Left ventricle myocardium superior (tissue), 1 donor: ENCODE measurements around the gene FBXL13. TPM values are rescaled to one million over a fixed set of nuclear protein-coding genes. Genes with fewer than 3 reads are reported as not detected.
"Not testable (repeated sequence)": the region's sequence is repeated elsewhere in the genome, so short reads cannot be mapped to it uniquely, and the experiment has no call there.

Experiments used
- ATAC-seq: fragments of 200-7000 bp; cut with Tn5 transposase; one replicate; pipeline ENCODE4 v1.9.1; 2020; ENCODE audit warnings: mild to moderate bottlenecking, moderate library complexity
- DNase-seq: peaks from one replicate; pipeline ENCODE4 v3.0.0-alpha.2; 2020
- intact Hi-C: fragments of 100-400 bp; cut with micrococcal nuclease; formaldehyde crosslinking; loops from one replicate; pipeline ENCODE4 v1.11.0; 2022
- total RNA-seq: library from RNA; stranded (reverse); fragmentation: NEBNext Ultra II Directional; extraction: Animal tissue kit (Norgen Biotek cat#: 25700); gene quantifications from one replicate; pipeline ENCODE4 v1.2.1, GENCODE V29; 2021
- donor health status: DM: no; HTN: yes; CAD: no; lungs with severe emphysema.

Gene FBXL13
- total RNA-seq, 1 donor from 2014 or later: 0.27 TPM

GRCh38 chr7:102817616-102818573 lies 256.7 kb downstream of the FBXL13 start:
- DNase-seq (no peak), ATAC-seq (no peak)
- intact Hi-C loops: no loop called here

- intact Hi-C loops: no loop called here
- DNase-seq: no peak
- no peak for ATAC-seq
Observed at GRCh38 chr7:102814025-102814471, 260.5 kb downstream of the FBXL13 start.

- no peak for DNase-seq
- ATAC-seq: no peak
- intact Hi-C loops: no loop called here
Observed at GRCh38 chr7:102813191-102814024, 261.2 kb downstream of the FBXL13 start.

- DNase-seq (no peak), ATAC-seq (peak; percentile 44)
- intact Hi-C loops: no loop called here
Observed at GRCh38 chr7:102811942-102812678, 262.5 kb downstream of the FBXL13 start.

GRCh38 chr7:102810916-102811315 lies 263.7 kb downstream of the FBXL13 start:
- ATAC-seq: peak; percentile 63

GRCh38 chr7:102806613-102807012 lies 268.0 kb downstream of the FBXL13 start:
- DNase-seq: no peak
- intact Hi-C loops: no loop called here
- peak; percentile 43 for ATAC-seq

More at GRCh38 chr7:102810916-102811315, 263.7 kb downstream of the FBXL13 start:
- intact Hi-C loops: no loop called here
- DNase-seq: no peak

- intact Hi-C loops, DNase-seq, ATAC-seq: not testable (repeated sequence)
Observed at GRCh38 chr7:102795987-102796595, 278.5 kb downstream of the FBXL13 start.

GRCh38 chr7:102794567-102794966 lies 280.0 kb downstream of the FBXL13 start:
- DNase-seq, intact Hi-C loops, ATAC-seq: not testable (repeated sequence)

GRCh38 chr7:102791831-102792230 lies 282.8 kb downstream of the FBXL13 start:
- DNase-seq, intact Hi-C loops: not testable (repeated sequence)
- peak; percentile 93 for ATAC-seq

GRCh38 chr7:102791367-102791766 lies 283.2 kb downstream of the FBXL13 start:
- DNase-seq, intact Hi-C loops: not testable (repeated sequence)
- peak; percentile 46 for ATAC-seq

GRCh38 chr7:102790364-102791100 lies 284.1 kb downstream of the FBXL13 start:
- DNase-seq, ATAC-seq, intact Hi-C loops: not testable (repeated sequence)

GRCh38 chr7:102788770-102789169 lies 285.8 kb downstream of the FBXL13 start:
- DNase-seq, ATAC-seq, intact Hi-C loops: not testable (repeated sequence)

GRCh38 chr7:102780926-102781325 lies 293.7 kb downstream of the FBXL13 start:
- intact Hi-C loops, ATAC-seq, DNase-seq: not testable (repeated sequence)

GRCh38 chr7:102778663-102779062 lies 295.9 kb downstream of the FBXL13 start:
- intact Hi-C loops, DNase-seq, ATAC-seq: not testable (repeated sequence)

GRCh38 chr7:102776217-102776616 lies 298.4 kb downstream of the FBXL13 start:
- intact Hi-C loops, ATAC-seq, DNase-seq: not testable (repeated sequence)

GRCh38 chr7:102770467-102770866 lies 304.1 kb downstream of the FBXL13 start:
- intact Hi-C loops, ATAC-seq, DNase-seq: not testable (repeated sequence)

GRCh38 chr7:102769657-102770192 lies 304.9 kb downstream of the FBXL13 start:
- DNase-seq, intact Hi-C loops, ATAC-seq: not testable (repeated sequence)
